ENCODE results near the gene PYGB.
"Not testable (repeated sequence)": the region's sequence is repeated elsewhere in the genome, so short reads cannot be mapped to it uniquely, and the experiment has no call there.

- TF ChIP-seq CTCF, EP300, POLR2AphosphoS5, POLR2A (IDR thresholded peaks at IDR 0.05): not testable (repeated sequence)
These were observed 64.8 kb downstream of the PYGB start for GRCh38 chr20:25312716-25313115.
